ENCODE results near the gene KYNU.

DNA sequence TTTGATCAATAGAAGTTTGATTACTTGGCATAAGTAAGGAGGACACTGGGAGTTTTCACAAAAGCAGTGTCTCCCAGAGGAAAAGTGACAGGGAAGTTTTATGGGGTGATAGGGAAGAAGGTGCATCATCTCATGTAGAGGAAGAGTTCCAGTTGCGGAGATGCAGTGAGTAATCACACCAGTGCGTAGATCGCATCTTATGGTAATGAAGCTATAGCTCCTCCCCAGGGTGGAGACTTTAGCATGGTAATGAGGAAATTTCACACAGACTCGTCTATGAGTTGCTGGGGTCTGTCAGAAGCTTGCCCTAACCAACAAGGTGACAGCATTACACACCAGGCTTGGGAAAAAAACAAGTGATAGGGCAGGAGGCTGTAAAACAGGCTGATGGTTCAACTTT, 49.0 kb downstream of the KYNU start:
- no peak for TF ChIP-seq KLF16 (IDR thresholded peaks at IDR 0.05)
- no peak for TF ChIP-seq SRSF1 (IDR thresholded peaks at IDR 0.05; ENCODE audit: low read depth, low read length)
- TF ChIP-seq ZNF274 (IDR thresholded peaks at IDR 0.05; ENCODE audit: borderline replicate concordance, low read depth, low read length): no peak
- TF ChIP-seq ELF1 (tag; IDR thresholded peaks at IDR 0.05): no peak
- no peak for TF ChIP-seq BCL6 (CRISPR knock-in tag; IDR thresholded peaks at IDR 0.05)
- TF ChIP-seq ERF (CRISPR knock-in tag; IDR thresholded peaks at IDR 0.05): no peak
- TF ChIP-seq POLR2A (conservative IDR thresholded peaks at IDR 0.05): no peak
- no peak for TF ChIP-seq ZFP1 (CRISPR knock-in tag; IDR thresholded peaks at IDR 0.05)
- no peak for TF ChIP-seq MXI1 (IDR thresholded peaks at IDR 0.05; ENCODE audit: low read depth, low read length)

Data from K562 (cell line).